ENCODE results near the gene DNM3. TPM values are rescaled to one million over a fixed set of nuclear protein-coding genes. Genes with fewer than 3 reads are reported as not detected.

DNM3 gene
- total and polyA plus RNA-seq, 2 donors (not counting 1 experiment from before 2014, with no cell fraction given), result 1.0 to 1.3 TPM

GRCh38 chr1:172041742-172042141 lies 200.4 kb downstream of the DNM3 start:
- no peak overlapping the region for H2AFZ ChIP-seq (ENCODE audit: insufficient read depth, low read depth, low read length, poor library complexity, severe bottlenecking)
- H3K4me1 Mint-ChIP-seq, result peaks cover 2% of the 10 kb centered on the region
- H3K9me3 ChIP-seq (ENCODE audit: control extremely low read depth in 1 of 3, control insufficient read depth in 2 of 3, insufficient read depth in 1 of 3, low read length in 2 of 3), result peaks cover 0 to 1% (median 0%) of the 10 kb centered on the region in 3 donors
- TF ChIP-seq CTCF (IDR thresholded peaks at IDR 0.05) (no peak), EZH2 (IDR thresholded peaks at IDR 0.05; ENCODE audit: borderline replicate concordance, insufficient read depth, low read depth, low read length, poor library complexity, severe bottlenecking) (no peak)
- H3K4me2 ChIP-seq (replicated peaks; ENCODE audit: low read depth, low read length, poor library complexity, severe bottlenecking), result no peak overlapping the region
- H4K20me1 ChIP-seq (ENCODE audit: control insufficient read depth, insufficient read depth, low read length, poor library complexity, severe bottlenecking), result no peaks in the 10 kb centered on the region
- H3K27me3 ChIP-seq (replicated peaks in 1 of 4; ENCODE audit: control extremely low read depth in 1 of 4, control insufficient read depth in 3 of 4, insufficient read depth in 4 of 4, low read length in 3 of 4), result no peaks in the 10 kb centered on the region
- no peaks in the 10 kb centered on the region for H3K36me3 ChIP-seq (replicated peaks in 1 of 2; ENCODE audit: control extremely low read depth in 1 of 2, control insufficient read depth in 1 of 2, extremely low read depth in 1 of 2, insufficient read depth in 2 of 2, low read length in 1 of 2)
- no peak overlapping the region for H3K4me3 ChIP-seq (ENCODE audit: control extremely low read depth in 1 of 5, extremely low read depth in 1 of 5, insufficient read depth in 1 of 5, low read depth in 2 of 5, low read length in 4 of 5)
- no peaks in the 10 kb centered on the region for H3K27me3 Mint-ChIP-seq
- H3K4me3 Mint-ChIP-seq, result no peak overlapping the region
- H3K4me1 ChIP-seq (ENCODE audit: control insufficient read depth in 2 of 2, insufficient read depth in 2 of 2, low read length in 2 of 2), result no peaks in the 10 kb centered on the region
- no CpG with 5 or more reads among the region's 2 CpGs for WGBS (ENCODE audit: insufficient coverage)
- POLR2A ChIA-PET, result no interaction called here
- no peak overlapping the region for H3K27ac ChIP-seq (ENCODE audit: low read length in 2 of 2)
- no peaks in the 10 kb centered on the region for H3K9me3 Mint-ChIP-seq (ENCODE audit: insufficient read depth)
- no peak overlapping the region for H3K9ac ChIP-seq (ENCODE audit: low read length)
- intact Hi-C loops (cut with micrococcal nuclease), result no loop called here
- DNase-seq, result no peak
- CTCF ChIA-PET, result no interaction called here
- H3K27ac Mint-ChIP-seq, result no peak overlapping the region
- ATAC-seq (ENCODE audit: low read depth), result no peak
- H3K79me2 ChIP-seq (ENCODE audit: control insufficient read depth, insufficient read depth, low read length), result no peaks in the 10 kb centered on the region

DNA sequence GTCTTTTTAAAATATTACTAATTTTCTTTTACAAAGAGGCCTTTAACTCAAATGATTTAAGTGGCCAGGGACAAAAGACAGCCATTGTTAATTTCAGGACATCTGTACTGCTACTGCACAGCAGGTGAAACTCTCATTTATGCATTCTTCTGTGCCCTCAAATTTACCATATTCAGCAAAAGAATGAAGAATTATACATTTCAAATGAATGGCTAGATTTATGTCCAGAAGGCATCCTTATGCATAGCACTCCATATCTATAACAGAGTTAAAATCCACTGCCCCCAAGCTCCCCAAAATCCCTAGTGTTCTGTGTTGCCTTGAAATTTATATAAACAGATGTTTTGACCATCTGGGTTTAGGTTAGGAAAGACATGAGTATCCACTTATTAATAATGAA lies 202.6 kb downstream of the DNM3 start:
- POLR2A ChIA-PET, result no interaction called here

More for the DNA sequence above, 202.6 kb downstream of the DNM3 start:
- Histone ChIP-seq H3K4me3 (ENCODE audit: control extremely low read depth in 1 of 5, extremely low read depth in 1 of 5, insufficient read depth in 1 of 5, low read depth in 2 of 5, low read length in 4 of 5) (no peak overlapping the region), H2AFZ (ENCODE audit: insufficient read depth, low read depth, low read length, poor library complexity, severe bottlenecking) (no peak overlapping the region), H4K20me1 (ENCODE audit: control insufficient read depth, insufficient read depth, low read length, poor library complexity, severe bottlenecking) (no peaks in the 10 kb centered on the region), H3K79me2 (ENCODE audit: control insufficient read depth, insufficient read depth, low read length) (no peaks in the 10 kb centered on the region), H3K9ac (ENCODE audit: low read length) (no peak overlapping the region), H3K4me1 (ENCODE audit: control insufficient read depth in 2 of 2, insufficient read depth in 2 of 2, low read length in 2 of 2) (no peaks in the 10 kb centered on the region), H3K27me3 (replicated peaks in 1 of 4; ENCODE audit: control extremely low read depth in 1 of 4, control insufficient read depth in 3 of 4, insufficient read depth in 4 of 4, low read length in 3 of 4) (no peaks in the 10 kb centered on the region), H3K9me3 (ENCODE audit: control extremely low read depth in 1 of 3, control insufficient read depth in 2 of 3, insufficient read depth in 1 of 3, low read length in 2 of 3) (peaks cover 0 to 1% (median 0%) of the 10 kb centered on the region in 3 donors), H3K27ac (ENCODE audit: low read length in 2 of 2) (no peak overlapping the region), H3K36me3 (replicated peaks in 1 of 2; ENCODE audit: control extremely low read depth in 1 of 2, control insufficient read depth in 1 of 2, extremely low read depth in 1 of 2, insufficient read depth in 2 of 2, low read length in 1 of 2) (no peaks in the 10 kb centered on the region), H3K4me2 (replicated peaks; ENCODE audit: low read depth, low read length, poor library complexity, severe bottlenecking) (no peak overlapping the region)
- no peak for TF ChIP-seq CTCF (IDR thresholded peaks at IDR 0.05)
- no peak for TF ChIP-seq EZH2 (IDR thresholded peaks at IDR 0.05; ENCODE audit: borderline replicate concordance, insufficient read depth, low read depth, low read length, poor library complexity, severe bottlenecking)
- ATAC-seq (ENCODE audit: low read depth), result no peak
- no peaks in the 10 kb centered on the region for H3K27me3 Mint-ChIP-seq
- no peak overlapping the region for H3K4me3 Mint-ChIP-seq
- DNase-seq, result no peak
- H3K4me1 Mint-ChIP-seq, result peaks cover 2% of the 10 kb centered on the region
- CTCF ChIA-PET, result no interaction called here
- H3K27ac Mint-ChIP-seq, result no peak overlapping the region
- intact Hi-C loops (cut with micrococcal nuclease), result no loop called here
- H3K9me3 Mint-ChIP-seq (ENCODE audit: insufficient read depth), result no peaks in the 10 kb centered on the region
